Stimulated activated naive CD8-positive, alpha-beta T cell treated with anti-CD3 and anti-CD28 coated beads, Interleukin-15, Interleukin-2, amounts not matched to agents 100 ng/mL and 50 ng/mL, for 24 hours (primary cell): ENCODE results near the gene SLC25A23.

Experiments
- H3K27ac Mint-ChIP-seq: one replicate; pipeline ENCODE4 v1.8.0; 2021; ENCODE audit warnings: mild to moderate bottlenecking, mixed read lengths
- H3K27me3 Mint-ChIP-seq: one replicate; pipeline ENCODE4 v1.8.0; 2021; ENCODE audit warnings: mixed read lengths
- H3K36me3 Mint-ChIP-seq: one replicate; pipeline ENCODE4 v1.8.0; 2021; ENCODE audit warnings: low read depth, mixed read lengths
- H3K4me1 Mint-ChIP-seq: one replicate; pipeline ENCODE4 v1.8.0; 2021; ENCODE audit warnings: low read depth, mixed read lengths
- H3K4me3 Mint-ChIP-seq: one replicate; pipeline ENCODE4 v1.8.0; 2021; ENCODE audit warnings: mild to moderate bottlenecking, mixed read lengths
- H3K9me3 Mint-ChIP-seq: one replicate; pipeline ENCODE4 v1.8.0; 2021; ENCODE audit warnings: mixed read lengths

SLC25A23 gene

DNA sequence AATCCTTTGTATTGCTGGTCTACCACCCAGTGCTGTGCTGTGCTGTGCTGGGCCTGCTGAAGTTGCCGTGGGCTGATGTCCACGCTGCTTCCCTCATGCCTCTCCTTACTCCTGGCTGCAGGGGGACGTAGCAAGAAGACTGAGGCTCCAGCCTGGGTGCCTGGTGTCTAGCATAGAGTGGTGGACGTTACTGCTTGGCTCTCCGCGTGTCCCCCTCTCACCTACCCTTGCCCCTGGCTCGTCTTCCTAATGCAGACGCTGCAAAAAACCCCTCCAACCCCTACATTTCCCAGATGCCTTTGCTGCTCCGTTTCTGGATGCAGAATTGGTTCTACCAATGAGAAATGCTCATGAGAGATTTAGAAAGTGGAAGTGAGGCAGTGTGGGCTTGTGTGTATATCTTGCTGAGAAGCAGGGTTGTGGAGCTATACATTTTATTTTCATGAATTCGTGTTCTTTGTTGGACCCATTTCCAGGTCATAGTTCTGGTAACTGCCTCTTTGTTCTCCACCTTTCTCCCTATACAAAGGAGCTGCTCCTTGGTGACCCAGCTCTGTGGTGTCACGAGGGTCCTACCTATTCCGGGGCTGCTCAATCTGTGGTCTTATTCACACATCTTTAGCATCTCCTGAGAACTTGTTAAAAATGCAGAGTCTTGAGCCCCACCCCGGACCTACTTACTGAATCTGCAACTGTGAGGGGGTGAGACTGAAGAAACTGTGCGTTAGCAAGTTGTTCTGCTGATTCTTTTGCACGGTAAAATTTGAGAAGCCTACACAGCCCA, 29.9 kb upstream of the SLC25A23 start:
- Mint-ChIP-seq H3K27ac (peak overlapping the region; percentile 63), H3K9me3 (peaks cover 9% of the 10 kb centered on the region), H3K36me3 (no peaks in the 10 kb centered on the region), H3K4me1 (peaks cover 16% of the 10 kb centered on the region), H3K4me3 (peak overlapping the region; percentile 76), H3K27me3 (no peaks in the 10 kb centered on the region)

DNA sequence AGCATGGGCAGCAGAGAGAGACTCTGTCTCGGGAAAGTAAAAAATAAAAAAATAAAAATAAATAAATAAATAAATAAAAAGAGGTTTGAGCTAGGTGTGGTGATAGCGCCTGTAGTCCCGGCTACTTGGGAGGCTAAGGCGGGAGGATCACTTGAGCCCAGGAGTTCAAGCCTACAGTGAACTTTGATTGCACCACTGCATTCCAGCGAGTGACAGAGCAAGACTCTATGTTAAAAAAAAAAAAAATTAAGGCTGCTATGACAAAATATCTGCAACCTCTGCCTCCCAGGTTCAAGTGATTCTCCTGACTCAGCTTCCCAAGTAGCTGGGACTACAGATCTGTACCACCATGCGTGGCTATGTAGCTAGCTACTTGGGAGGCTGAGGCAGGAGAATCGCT, 25.2 kb upstream of the SLC25A23 start:
- Mint-ChIP-seq H3K36me3 (peaks cover 4% of the 10 kb centered on the region), H3K4me3 (no peak overlapping the region), H3K27ac (no peak overlapping the region), H3K27me3 (no peaks in the 10 kb centered on the region), H3K4me1 (peaks cover 39% of the 10 kb centered on the region), H3K9me3 (no peaks in the 10 kb centered on the region)

DNA sequence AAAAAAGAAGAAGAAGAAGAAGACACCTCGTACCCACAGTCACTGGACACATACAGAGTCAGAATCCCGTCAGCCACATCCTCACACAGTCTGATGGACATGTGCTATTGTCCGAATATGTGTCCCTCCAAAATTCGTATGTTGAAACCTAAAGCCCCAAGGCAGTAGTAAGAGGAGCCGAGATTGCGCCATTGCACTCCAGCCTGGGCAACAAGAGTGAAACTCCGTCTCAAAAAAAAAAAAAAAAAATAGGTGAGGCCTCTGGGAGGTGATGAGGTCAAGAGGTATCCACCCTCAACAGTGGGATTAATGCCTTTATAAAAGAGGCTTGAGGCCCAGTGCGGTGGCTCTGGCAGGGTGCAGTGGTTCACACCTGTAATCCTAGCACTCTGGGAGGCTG, 24.6 kb upstream of the SLC25A23 start:
- Mint-ChIP-seq H3K36me3 (peaks cover 4% of the 10 kb centered on the region), H3K27me3 (no peaks in the 10 kb centered on the region), H3K4me1 (peaks cover 34% of the 10 kb centered on the region), H3K9me3 (no peaks in the 10 kb centered on the region), H3K4me3 (no peak overlapping the region), H3K27ac (no peak overlapping the region)

DNA sequence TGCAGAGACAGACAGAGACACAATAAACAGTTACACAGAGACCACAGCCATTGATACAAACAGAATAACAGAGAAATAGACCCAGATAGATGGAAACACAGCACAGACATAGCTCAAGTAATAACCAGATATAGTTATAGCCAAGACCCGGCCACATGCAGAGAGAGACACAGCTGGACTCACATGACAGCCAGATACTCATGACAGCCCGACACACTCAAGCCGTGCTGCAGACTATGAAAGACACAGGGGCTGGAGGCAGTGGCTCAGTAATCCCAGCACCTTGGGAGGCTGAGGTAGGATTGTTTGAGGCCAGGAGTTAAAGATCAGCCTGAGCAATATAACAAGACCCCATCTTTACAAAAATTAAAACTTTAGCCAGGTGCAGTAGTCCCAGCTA, 23.6 kb upstream of the SLC25A23 start:
- H3K27me3 Mint-ChIP-seq: no peaks in the 10 kb centered on the region
- H3K27ac Mint-ChIP-seq: peak overlapping the region; percentile 47
- peak overlapping the region; percentile 11 for H3K4me3 Mint-ChIP-seq
- peaks cover 32% of the 10 kb centered on the region for H3K4me1 Mint-ChIP-seq
- H3K36me3 Mint-ChIP-seq: peaks cover 4% of the 10 kb centered on the region
- no peaks in the 10 kb centered on the region for H3K9me3 Mint-ChIP-seq

DNA sequence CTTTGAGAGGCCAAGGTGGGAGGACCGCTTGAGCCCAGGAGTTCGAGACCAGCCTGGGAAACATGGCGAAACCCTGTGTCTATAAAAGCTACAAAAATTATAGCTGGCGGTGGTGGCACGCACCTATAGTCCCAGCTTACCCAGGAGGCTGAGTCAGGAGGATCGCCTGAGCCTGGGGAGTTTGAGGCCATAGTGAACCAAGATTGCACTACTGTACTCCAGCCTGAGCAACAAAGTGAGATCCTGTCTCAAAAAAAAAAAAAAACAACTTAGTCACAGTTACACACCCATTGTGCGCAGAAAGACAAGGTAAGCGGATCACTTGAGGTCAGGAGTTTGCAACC, 22.7 kb upstream of the SLC25A23 start:
- peak overlapping the region; percentile 95 for H3K27ac Mint-ChIP-seq
- H3K4me3 Mint-ChIP-seq: peak overlapping the region; percentile 96
- peaks cover 32% of the 10 kb centered on the region for H3K4me1 Mint-ChIP-seq
- H3K27me3 Mint-ChIP-seq: no peaks in the 10 kb centered on the region
- H3K36me3 Mint-ChIP-seq: peaks cover 4% of the 10 kb centered on the region
- no peaks in the 10 kb centered on the region for H3K9me3 Mint-ChIP-seq

DNA sequence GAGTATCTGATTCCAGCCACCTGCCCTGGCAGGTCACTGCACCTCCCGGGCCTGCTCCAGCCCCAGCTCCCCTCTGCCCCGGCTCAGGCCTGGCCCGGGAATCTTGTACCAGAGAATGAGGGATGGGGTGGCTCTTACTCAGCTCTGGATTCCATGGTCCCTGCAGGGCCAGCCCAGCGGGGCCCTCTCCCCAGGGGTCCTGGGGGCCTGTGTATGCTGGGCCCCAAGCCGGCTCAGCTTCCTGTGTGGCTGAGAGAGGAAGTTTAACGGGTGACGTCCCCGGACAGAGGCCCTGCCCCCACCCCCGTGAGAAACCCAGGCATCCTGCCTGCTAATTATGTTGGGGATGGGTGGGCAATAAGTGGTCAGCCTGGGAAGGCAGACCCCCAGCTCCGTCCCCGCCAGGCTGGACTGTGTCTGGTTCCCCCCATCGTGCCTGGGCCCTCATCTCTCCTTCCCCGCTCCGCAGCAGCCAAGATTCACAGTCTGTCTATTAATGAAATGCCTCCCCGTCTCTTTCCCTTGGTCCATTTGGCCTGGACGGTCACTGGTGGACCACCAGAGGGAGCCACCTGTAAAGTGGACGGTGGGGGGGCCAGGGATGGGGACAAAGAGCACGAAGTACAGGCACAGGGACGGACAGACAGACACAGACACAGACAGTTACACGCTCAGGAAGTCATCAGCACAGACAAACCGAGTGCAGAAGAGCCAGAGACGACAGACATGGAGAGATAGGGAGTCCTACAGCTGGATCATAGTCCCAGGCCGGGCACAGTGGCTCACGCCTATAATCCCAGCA, 22.1 kb upstream of the SLC25A23 start, which contains the start of gene DENND1C:
DENND1C (minus strand) TSS at position 247 of the 802 bp plus-strand sequence; CDS start at position 155, 92 bp downstream.
- Mint-ChIP-seq H3K36me3 (peaks cover 4% of the 10 kb centered on the region), H3K27me3 (no peaks in the 10 kb centered on the region), H3K4me1 (peaks cover 32% of the 10 kb centered on the region), H3K9me3 (no peaks in the 10 kb centered on the region), H3K27ac (peak within 1 kb of the TSS; percentile 95), H3K4me3 (peak within 1 kb of the TSS; percentile 96)

DNA sequence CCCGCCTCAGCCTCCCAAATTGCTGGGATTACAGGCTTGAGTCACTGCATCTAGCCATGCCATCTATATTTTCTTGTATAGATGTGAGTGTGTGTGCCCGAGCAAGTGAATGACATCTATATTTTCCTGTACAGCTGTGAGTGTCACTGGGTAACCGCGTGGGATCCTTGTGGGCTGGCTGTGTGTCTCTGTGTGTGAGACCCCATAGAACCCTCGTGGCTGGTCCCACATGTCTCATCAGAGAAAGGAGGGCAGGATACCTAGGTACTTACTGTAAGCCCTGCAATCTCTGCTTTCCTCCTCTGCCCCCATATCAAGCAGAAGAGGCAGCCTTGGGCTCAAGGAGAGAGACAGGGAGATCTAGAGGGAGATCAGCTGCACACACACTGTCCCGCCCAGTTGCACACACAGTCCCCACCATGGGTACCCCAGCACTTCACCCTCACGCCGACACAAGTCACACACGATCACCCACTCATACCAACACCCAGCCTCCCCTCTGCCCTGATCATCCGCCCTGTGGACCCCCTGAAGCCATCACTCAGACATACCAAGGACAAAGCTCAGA, 21.3 kb upstream of the SLC25A23 start:
- Mint-ChIP-seq H3K36me3 (peaks cover 10% of the 10 kb centered on the region), H3K9me3 (no peaks in the 10 kb centered on the region), H3K27me3 (no peaks in the 10 kb centered on the region), H3K4me1 (peaks cover 32% of the 10 kb centered on the region), H3K4me3 (peak overlapping the region; percentile 96), H3K27ac (peak overlapping the region; percentile 95)

GRCh38 chr19:6479836-6480398, 20.3 kb upstream of the SLC25A23 start:
- H3K4me3 Mint-ChIP-seq: peak overlapping the region; percentile 96
- peaks cover 11% of the 10 kb centered on the region for H3K36me3 Mint-ChIP-seq
- H3K9me3 Mint-ChIP-seq: no peaks in the 10 kb centered on the region
- H3K27me3 Mint-ChIP-seq: no peaks in the 10 kb centered on the region
- peak overlapping the region; percentile 41 for H3K27ac Mint-ChIP-seq
- peaks cover 32% of the 10 kb centered on the region for H3K4me1 Mint-ChIP-seq

DNA sequence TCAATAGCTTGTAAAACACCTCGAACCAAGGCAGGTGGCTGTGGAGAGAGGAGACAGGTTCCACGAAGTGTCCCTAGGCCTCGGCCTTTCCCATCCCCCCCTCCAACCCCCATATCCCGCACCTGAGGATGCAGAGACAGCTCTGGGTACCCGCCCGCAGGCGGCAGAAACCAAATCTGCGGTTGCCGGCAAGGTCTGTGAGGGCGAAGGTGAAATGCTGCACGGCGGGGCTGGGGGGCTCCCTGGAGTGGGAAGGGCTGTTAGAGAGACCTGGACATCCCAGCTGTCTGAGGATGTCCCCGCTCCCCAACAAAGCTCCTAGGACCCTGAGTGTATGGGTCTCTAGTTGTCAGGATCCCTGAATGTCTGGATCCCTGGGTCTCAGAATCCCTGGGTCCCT, 19.2 kb upstream of the SLC25A23 start:
- Mint-ChIP-seq H3K4me1 (peaks cover 32% of the 10 kb centered on the region), H3K9me3 (no peaks in the 10 kb centered on the region), H3K27ac (no peak overlapping the region), H3K36me3 (peaks cover 17% of the 10 kb centered on the region), H3K27me3 (no peaks in the 10 kb centered on the region), H3K4me3 (no peak overlapping the region)

DNA sequence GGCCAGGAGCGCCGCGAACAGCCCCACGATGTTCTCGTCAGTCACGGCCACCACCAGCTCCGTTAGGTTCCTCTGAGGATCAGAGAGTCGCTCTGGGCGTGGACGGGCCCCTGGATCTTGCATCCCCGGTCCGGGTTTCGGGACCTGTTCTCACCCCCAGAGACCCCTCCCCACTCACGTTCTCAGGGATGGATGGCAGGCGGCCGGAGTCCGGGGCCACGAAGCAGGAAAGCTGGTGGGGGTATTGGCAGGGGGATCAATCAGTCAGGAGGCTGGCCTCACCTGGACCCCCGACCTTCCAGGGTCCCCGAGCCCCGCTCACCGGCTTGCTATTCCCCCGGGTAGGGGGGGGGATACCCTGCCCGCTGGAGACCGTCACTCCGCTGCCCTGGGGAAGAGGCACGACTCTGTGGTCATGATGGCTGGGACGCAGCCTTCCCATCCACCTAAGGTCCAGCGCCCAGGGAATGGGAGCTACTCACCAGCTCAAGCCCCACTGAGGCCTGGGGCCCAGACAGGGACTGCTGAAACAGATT, 17.4 kb upstream of the SLC25A23 start:
- no peaks in the 10 kb centered on the region for H3K27me3 Mint-ChIP-seq
- H3K4me1 Mint-ChIP-seq: peaks cover 19% of the 10 kb centered on the region
- H3K9me3 Mint-ChIP-seq: no peaks in the 10 kb centered on the region
- peaks cover 17% of the 10 kb centered on the region for H3K36me3 Mint-ChIP-seq
- H3K27ac Mint-ChIP-seq: no peak overlapping the region
- no peak overlapping the region for H3K4me3 Mint-ChIP-seq

GRCh38 chr19:6476155-6476895, 16.7 kb upstream of the SLC25A23 start:
- Mint-ChIP-seq H3K27ac (no peak overlapping the region), H3K27me3 (no peaks in the 10 kb centered on the region), H3K4me3 (no peak overlapping the region), H3K9me3 (no peaks in the 10 kb centered on the region), H3K36me3 (peaks cover 17% of the 10 kb centered on the region), H3K4me1 (peaks cover 15% of the 10 kb centered on the region)

GRCh38 chr19:6475321-6476108, 15.9 kb upstream of the SLC25A23 start:
- Mint-ChIP-seq H3K27me3 (no peaks in the 10 kb centered on the region), H3K36me3 (peaks cover 17% of the 10 kb centered on the region), H3K4me3 (no peak overlapping the region), H3K9me3 (no peaks in the 10 kb centered on the region), H3K27ac (no peak overlapping the region), H3K4me1 (peaks cover 8% of the 10 kb centered on the region)

DNA sequence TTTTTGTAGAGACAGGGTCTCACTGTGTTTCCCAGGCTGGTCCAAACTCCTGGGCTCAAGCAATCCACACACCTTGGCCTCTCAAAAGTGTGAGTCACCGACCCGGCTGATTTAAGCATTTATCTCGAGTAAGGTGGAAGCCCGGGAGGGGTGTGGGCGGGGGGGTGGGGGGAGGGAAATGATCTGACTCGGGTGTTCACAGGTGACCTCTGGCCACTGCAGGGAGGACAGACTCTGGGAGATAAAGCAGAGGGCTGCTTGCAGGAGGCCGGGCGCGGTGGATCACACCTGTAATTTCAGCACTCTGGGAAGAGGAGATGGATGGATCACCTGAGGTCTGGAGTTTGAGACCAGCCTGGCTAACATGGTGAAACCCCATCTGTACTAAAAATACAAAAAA, 14.1 kb upstream of the SLC25A23 start:
- peaks cover 24% of the 10 kb centered on the region for H3K36me3 Mint-ChIP-seq
- no peaks in the 10 kb centered on the region for H3K27me3 Mint-ChIP-seq
- no peaks in the 10 kb centered on the region for H3K4me1 Mint-ChIP-seq
- H3K27ac Mint-ChIP-seq: no peak overlapping the region
- no peak overlapping the region for H3K4me3 Mint-ChIP-seq
- H3K9me3 Mint-ChIP-seq: no peaks in the 10 kb centered on the region

- Mint-ChIP-seq H3K9me3 (no peaks in the 10 kb centered on the region), H3K36me3 (peaks cover 29% of the 10 kb centered on the region), H3K4me1 (no peaks in the 10 kb centered on the region), H3K4me3 (no peak overlapping the region), H3K27ac (no peak overlapping the region), H3K27me3 (no peaks in the 10 kb centered on the region)
These were observed 13.1 kb upstream of the SLC25A23 start for GRCh38 chr19:6472713-6473112.
